Right forelimb (tissue), 1 donor: ENCODE results near the gene GMDS.
"Not testable (repeated sequence)": the region's sequence is repeated elsewhere in the genome, so short reads cannot be mapped to it uniquely, and the experiment has no call there.

Source experiments
- DNase-seq: peaks from one replicate; pipeline ENCODE4 v3.0.0-alpha.2; 2018

The GMDS gene

DNA sequence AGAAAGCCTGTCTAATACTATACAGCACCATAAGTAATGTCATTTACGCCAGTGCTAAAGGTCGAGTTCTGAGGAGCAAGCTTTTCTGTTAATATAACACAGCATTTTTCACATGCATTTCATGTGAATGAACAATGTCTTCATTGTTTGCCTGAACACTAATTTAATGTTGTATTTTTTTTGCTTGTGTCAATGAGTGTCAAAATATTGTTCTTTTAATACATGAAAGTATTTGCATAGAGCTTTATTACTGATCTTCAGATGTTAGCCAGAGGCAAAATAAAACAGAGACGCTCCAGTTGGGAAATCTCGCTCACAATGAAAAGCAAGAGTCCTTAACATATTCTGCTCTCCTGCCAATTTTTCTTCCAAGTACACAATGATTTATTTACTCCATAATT is 483.9 kb downstream of the GMDS start:
- DNase-seq = no peak

DNA sequence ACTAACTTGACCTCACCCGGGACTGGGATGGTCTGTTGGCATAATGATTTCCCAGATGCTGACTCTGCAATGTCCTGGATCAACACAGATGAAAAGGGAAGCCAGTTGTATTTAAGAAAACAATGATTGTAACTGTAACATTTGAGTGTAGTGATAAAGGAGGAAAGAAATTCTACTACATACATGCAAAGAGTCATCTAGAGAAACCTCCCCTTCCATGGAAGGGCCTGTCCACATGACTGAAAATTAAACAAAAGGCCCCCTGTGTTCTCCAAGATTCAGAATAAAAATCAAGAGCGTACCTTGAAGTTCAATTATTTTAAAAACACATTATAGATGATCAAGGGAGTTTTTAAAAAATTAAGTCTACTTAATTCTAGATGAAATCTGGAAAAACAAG is 484.5 kb downstream of the GMDS start:
- DNase-seq = no peak

DNA sequence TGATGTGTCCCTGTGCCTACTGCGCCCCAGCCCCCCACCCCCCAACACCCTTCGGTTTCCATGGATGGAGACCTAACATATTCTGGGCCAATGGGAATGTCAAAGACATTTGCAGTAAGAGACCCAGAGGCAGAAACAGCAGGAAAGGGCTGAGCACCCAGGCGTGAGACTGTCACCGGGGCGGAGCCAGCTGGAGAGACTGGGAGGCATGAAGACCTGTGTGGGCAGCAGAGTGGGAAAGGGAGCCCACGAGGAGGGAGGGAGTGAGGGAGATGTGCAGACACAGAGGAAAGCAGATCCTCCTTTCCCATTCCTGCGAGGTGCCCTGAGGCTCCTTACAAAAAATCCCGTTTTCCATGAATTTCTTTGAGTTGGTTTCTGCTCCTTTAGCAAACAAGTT is 485.5 kb downstream of the GMDS start:
- DNase-seq = no peak

DNA sequence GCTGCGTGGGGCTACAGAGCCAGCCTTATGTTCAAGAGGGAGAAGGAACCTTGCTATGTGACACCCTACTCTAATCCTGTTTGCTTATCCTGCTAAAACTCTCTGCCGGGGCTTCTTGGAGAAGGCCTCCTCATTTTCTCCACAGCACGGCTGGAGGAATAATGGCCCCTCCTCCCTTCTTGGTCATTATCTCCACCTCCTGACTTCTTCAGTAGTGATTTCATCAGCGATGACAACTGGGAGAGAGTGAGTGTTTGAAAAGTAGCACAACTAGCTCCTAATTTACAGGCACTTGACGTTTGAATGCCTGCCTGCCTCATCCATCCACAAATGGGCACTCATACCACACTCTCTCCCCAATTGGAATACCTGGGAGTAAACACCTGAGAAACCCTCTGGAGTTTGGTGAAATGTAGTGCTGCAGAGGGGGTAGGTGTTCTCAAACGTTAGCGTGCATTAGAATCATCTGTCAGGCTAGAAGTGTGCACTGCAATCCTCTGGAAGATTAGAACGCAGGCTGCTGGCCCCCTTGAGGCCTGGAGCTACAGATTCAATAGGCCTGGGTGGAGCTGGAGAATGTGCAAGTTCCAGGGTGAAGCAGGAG is 487.2 kb downstream of the GMDS start:
- DNase-seq = no peak

DNA sequence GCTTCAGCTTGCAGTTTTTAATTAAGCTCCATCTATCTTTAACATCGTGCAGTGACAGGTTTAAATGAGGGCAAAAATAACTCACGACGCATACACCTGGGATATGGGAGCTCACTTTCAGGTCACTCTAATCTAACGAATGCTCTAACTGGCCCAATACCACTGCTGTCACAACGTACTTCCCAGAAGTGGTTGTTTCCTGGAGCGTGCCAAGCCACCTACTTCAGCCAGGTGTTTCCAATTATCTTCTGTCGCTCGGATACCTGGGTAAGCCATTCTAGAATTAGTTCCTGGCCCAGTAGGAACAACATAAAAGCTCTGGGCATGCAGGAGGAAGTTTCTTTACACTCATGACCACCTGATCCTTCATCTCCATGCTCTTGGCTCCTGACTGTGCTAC is 488.3 kb downstream of the GMDS start:
- DNase-seq = no peak

DNA sequence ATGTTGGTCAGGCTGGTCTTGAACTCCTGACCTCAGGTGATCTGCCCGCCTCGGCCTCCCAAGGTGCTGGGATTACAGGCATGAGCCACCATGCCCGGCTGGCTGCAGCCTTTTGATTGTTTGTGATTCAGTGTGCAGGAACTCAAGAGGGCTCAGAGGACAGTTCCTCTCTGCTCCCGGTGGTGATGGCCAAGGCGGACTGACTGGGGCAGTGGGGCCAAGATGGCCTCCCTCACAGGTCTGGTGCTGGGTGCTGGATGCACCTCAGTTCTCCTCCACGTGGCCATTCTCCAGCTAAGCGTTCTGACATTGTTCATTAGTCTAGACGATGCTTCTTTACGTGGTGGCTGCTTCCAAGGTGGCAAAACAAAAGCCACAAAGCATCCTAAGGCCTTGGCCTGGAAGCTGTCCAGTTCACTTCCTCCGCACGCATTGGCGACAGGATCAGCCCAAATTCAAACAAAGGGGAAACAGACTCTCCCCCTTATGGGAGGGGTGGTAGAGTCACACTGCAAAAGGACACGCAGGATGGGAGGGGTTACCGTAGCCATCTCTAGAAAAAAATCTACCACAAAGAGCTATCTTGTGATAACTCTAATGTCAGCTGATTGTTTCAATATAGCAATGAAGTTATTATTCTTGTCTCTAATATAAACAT is 488.8 kb downstream of the GMDS start:
- no peak for DNase-seq

DNA sequence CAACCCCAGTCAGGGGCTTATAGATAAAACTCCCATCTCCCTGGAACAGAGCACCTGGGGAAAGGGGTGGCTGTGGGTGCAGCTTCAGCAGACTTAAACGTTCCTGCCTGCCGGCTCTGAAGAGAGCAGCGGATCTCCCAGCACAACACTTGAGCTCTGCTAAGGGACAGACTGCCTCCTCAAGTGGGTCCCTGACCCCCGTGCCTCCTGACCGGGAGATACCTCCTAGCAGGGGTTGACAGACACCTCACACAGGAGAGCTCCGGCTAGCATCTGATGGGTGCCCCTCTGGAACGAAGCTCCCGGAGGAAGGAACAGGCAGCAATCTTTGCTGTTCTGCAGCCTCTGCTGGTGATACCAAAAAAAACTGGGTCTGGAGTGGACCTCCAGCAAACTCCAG is 494.3 kb downstream of the GMDS start:
- not testable (repeated sequence) for DNase-seq

DNA sequence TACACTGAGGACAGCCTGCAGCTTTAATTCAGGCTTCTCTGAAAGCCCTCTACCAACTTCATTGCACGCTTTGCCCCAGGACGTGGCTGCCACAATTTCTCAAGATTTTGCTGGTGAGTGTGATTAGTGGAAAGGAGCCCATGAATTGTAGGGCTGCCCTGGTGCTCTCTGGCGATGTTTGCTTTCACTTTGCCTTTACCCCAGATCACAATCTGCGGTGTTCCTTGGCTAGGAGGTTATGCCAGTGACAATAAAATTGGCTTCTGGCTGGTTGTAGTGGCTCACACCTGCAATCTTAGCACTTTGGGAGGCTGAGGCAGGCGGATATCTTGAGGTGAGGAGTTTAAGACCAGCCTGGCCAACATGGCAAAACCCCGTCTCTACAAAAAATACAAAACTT is 496.4 kb downstream of the GMDS start:
- no peak for DNase-seq

DNA sequence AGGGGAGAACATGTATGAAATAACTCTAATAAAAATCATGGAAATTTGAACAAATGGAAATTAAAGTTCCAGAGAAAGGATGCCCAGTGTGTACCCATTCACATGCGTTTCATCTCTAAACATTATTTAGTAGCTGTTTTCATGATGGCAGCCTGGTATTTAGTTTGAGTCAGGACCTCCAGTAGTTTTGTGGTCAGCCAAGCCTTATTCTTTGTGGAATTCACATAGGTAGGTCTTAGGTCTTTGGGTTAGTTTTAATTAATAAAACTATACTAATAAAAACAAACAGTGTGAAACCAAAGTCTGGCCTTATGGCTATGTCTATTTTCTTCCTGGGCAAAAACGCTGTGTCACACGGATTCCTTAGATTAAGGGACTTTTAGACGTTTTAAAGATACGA is 497.9 kb downstream of the GMDS start:
- no peak for DNase-seq

DNA sequence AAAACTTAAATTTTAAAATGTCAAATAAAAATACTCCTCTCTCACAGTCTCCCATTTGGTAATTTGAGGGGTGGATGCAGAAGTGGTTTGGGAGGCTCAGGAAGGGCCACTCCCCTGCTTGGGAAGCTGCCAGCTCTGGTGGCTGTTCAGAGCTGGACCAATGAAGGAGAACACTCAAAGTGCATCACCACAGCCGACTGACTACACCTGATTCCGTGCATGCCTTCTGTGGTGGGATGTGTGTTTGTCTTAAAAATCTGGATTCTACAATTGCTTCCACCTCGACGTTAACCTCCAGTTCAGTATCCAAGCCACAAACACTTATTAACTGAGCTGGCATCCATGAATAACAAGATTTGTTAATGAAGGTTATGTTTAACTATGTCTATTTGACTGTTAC is 498.4 kb downstream of the GMDS start:
- DNase-seq = no peak

DNA sequence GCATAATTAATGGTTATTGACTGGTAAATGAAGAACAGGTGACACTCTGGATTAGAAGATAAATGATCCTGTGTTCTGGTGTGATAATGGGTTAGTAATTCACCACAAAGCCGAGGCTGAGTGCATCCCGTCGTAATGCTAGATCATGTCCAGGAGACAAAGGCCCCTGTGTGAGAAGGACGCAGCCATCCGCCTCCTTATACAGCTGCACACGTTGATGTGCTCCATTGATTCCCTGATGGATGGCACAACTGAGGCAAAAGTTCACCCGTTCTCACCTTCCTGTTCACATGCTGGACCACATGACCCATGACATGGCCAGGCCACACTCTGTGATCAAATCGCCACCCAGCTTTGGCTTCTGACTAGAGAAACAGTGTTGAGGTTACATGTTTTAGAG is 499.6 kb downstream of the GMDS start:
- DNase-seq = no peak

DNA sequence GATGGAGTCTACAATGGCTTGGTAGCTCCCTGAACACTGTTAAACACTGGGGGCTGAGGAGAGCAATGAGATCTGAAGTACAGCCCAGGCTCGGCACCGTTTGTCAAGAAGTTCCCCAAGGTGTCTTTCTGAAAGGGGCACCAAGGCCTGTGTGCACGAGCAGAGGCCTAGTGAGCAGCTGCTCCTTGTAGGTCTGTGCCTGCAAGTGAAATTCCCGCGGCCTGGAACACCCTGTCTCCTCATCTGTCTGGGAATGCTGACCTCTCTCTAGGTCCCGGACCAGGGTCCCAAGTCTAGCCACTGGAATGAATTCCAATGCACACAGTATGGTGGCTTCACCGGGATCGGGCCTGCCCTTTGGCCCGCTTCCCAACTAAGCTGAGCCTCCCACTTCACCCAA is 500.9 kb downstream of the GMDS start:
- no peak for DNase-seq

DNA sequence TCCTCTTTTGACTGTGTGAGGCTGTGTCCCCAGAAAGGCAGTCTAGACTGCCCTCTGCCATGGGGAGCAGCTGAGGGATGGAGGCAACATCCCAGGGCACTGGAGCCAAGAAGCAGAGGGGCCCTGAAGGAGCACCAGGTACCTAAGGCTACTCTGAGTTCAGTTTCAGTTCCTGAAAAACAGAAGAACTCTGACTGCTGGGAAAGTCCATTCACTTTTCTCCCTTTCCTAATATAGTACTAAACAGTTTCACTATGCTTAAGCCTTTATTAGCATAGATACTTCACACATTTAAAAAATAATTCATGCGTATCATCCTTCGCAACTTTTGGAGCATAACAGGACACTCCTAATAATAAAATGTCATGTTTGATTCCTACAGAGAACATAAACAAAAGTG is 505.7 kb downstream of the GMDS start:
- DNase-seq = no peak

DNA sequence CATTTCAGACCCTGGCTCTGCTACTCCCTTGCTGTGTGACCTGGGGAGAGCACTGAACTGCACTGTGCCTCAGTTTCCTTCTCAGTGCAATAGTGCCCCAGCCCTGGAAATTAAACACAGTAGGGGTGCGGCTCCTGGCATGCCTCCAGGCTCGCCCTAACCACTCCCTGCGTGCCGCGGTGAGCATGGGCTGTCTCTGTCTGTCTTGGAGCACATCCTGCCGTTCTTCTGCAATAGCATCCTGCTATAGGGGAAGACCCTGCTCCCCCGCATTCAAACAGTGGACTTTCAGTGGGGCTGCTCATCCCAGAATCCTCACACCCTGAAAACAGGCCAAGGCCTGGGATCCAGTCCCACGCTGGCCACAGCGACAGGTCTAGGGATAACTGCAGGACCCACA is 506.2 kb downstream of the GMDS start:
- no peak for DNase-seq

DNA sequence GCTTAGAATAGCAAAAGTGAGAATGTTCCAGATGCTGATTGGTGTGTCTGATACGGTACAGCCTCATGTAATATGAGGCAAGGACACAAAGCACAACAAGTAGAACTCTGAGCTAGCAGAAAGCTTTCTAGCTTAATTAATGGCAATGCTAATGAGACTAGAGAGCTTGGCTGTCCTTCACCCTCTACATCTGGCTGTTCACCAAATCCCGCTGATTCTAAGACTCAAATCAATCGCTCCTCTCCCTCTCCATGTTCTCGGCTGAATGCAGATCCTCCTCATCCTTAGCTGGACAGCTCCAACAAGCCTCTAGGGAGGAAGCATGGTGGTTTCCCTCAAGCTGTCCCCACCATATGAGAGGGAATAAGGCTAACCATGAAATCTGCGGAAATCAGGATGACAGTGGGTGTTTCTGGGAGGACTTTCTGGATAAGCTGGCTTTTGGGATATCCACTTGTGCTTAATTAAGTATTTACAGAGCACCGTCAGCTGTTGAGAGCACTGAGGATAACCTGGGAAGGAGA is 506.8 kb downstream of the GMDS start:
- no peak for DNase-seq

DNA sequence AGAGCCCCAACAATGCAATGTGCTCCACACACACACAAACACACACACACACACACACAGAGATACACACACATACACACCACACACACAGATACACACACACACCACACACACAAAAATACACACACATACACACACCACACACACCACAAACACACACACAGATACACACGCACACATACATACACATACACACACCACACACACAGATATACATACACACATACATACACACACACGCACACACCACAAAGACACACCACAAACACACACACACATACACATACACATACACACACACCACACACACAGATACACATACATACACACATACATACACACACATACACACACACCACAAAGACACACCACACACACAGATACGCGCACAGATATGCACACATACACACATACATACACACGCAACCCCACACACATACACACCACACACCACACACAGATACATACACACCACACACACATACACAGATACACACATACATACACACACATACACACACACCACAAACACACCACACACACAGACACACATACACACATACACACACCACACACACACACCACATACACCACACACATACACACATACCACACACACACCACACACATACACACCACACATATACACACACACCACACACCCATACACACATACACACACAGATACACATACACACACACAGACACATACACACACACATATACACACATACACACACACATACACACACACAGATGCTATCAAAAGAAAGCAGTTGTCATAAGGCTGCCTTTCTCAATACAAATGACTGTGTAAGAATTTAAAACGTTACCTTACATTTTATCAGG is 507.7 kb downstream of the GMDS start:
- DNase-seq = no peak

DNA sequence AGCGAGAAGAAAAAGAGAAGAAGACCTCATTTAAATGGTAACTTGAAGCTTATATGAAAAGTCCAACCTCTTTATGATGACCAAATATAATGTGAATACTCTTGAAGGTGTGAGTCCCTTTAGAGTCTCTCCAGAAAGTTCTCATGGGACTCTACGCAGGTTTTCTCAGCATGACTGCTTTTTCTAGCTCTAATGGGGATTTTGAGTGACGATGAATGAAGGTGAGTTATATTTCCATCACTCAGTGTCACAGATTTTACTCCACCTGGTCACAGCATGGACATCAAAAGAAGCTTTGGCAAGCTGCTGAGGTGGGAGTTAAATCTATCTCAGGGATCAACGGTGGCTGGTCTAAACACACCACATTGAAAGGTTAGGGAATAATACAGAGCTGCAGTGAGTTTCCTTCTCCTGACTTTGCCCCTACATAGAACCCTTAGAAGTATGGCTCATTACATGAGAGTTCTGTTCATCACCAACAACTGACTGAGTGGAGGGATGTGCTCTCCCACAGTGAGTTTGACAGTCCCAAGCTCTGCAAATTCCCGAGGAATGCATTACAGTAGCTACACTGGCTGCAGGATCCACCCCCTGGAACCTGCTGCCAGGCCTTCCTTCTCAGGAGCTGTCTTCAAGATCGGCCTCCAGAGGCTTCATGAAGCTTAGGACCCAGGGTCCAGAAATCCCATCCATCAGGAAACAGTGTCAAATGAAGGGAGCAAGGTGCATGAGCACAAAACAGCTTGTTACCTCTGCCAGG is 508.9 kb downstream of the GMDS start:
- DNase-seq = no peak

DNA sequence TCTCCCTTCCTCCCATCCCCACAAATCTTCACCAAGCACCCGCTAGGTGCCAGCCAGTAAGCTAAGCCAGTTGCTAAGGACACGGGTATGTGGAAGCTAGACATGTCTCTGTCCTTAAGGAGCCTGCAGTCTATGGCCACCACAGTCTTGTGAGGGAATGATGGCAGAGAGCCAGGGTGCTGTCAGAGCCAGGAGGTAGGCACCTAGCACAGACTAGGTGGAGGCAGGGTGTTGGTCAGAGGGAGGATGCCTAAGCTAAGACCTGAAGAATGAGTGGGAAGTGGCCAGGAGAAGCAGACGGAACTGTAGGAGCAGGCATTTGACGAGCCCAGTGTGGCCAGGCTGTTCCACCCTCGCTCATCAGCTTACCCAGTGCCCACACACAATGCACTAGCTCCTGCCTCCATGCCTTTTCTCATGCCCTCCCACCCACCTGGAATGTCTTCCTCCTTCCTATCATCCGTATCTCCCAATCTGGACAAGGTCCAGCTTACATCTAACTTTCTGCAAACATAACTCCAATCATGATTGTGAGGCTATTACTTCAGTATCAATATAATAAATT is 510.1 kb downstream of the GMDS start:
- no peak for DNase-seq

DNA sequence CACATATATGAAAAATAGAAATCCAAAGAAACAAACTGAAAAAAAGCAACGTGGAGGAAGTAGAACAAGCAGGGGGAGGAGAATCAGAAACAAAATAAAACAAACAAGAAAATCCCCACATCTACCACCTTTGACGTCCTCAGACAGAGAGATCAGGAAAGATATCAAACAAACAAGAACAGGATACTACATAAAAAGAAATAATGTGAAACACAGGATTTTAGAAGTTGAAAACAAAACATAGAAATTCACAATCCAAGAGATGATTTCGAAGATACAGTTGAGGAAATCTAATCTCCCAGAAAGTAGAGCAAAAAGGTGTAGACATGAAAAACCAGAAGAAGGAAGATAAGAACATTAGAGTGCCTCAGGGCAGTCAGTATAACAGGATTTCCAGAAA is 514.5 kb downstream of the GMDS start:
- no peak for DNase-seq

DNA sequence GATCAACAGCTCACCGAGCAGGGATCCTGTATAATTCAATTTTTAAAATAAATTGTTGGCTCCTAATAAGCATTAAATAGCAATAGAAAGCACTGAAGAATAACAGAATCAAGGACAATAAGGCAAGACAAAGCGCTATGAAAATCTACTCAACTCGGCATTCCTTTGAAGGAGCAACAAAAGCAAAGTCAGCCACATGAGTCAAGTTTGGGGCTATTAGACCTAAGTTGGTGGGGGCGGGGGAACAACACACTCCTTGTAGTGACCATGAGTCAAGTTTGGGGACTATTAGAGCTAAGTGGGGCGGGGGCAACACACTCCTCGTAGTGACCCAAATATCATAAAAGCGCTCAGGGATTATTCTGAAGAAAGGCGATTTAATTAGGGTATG is 515.7 kb downstream of the GMDS start:
- DNase-seq = no peak

DNA sequence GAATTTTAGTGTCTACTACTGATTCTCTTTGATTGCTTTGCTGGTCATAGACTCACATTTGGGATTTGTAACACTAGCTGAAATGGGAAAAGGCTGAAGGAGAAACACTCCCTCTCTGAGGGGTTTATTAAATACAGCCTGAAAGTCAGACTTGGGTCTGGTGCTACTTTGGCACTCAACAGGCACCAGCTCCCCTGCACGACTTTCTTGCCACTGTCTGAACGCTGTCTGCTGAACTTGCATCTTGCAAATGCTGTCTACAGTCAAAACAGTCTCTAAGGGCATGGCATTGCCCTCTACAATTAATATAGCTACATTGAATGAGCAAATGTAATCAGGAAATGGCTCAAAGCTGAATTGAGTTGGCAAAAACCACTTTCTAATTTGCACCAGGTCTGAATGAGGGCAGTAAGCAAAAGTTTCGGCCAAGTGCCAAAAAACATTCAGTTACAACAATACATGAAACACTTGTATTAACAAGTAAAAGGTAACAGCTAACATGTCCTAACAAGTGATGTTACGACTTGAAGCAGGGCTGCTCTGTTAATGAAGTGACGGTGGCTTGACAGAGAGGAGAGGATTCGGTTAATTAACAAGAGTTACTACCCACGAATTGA is 516.2 kb downstream of the GMDS start:
- DNase-seq = no peak

DNA sequence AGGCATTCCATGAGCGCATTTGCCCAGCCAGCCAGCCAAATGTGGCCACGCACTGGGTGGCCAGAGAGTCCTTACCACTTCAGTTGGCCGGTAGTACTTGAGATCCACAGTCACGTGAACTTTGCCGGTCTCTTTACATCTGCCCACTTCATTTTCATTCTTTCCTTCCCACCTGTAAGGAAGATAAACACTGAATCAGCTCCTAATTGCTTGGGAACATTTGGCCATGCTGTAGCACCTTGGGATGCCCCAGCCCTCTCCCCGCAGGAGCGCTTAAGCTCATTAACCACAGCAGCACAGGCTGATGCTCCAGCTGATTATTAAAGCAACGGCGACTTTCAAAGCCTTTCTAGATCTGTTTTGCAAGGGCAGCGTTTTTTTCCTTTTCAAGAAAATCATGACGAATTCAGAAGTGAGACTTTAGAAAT is 519.0 kb downstream of the GMDS start:
- no peak for DNase-seq
